Liver (tissue), 9 donors: ENCODE data around the gene PTPRN. TPM values are rescaled to one million over a fixed set of nuclear protein-coding genes. Genes with fewer than 3 reads are reported as not detected.
A peak's percentile ranks its signal among the peaks of the same experiment; 100 is the strongest.

Source experiments
- DNase-seq: peaks from one replicate; pipeline ENCODE4 v3.0.0-alpha.2; 2017; ENCODE audit warnings: low spot score
- H3K27ac ChIP-seq, 2 donors: one replicate each; pipeline ENCODE4 v1.7.0; 2013; ENCODE audit warnings: inconsistent platforms in 2 of 2, low read length in 2 of 2, control low read depth in 1 of 2, low read depth in 1 of 2, mild to moderate bottlenecking in 1 of 2
- H3K27me3 ChIP-seq, 4 donors: one replicate each; pipeline versions ENCODE4 v1.6.1 to v1.7.0; 2013; ENCODE audit warnings: low read length in 3 of 4, inconsistent platforms in 1 of 4, mild to moderate bottlenecking in 1 of 4, moderate library complexity in 1 of 4; ENCODE audit not compliant: control insufficient read depth in 4 of 4, insufficient read depth in 4 of 4
- H3K36me3 ChIP-seq, 4 donors: one replicate each; pipeline versions ENCODE4 v1.6.1 to v1.7.0; 2013; ENCODE audit warnings: low read length in 3 of 4, mild to moderate bottlenecking in 3 of 4, low read depth in 1 of 4, moderate library complexity in 1 of 4; ENCODE audit not compliant: control insufficient read depth in 4 of 4, insufficient read depth in 3 of 4
- H3K4me1 ChIP-seq, 4 donors: one replicate each; pipeline versions ENCODE4 v1.6.1 to v1.7.0; 2013; ENCODE audit warnings: low read length in 3 of 4, mild to moderate bottlenecking in 3 of 4, moderate library complexity in 1 of 4; ENCODE audit not compliant: control insufficient read depth in 4 of 4, insufficient read depth in 4 of 4
- H3K4me3 ChIP-seq, 3 donors: one replicate each; pipeline versions ENCODE4 v1.6.1 to v1.7.0; 2013; ENCODE audit warnings: low read length in 3 of 3, control low read depth in 1 of 3, low read depth in 1 of 3, mild to moderate bottlenecking in 1 of 3
- H3K9ac ChIP-seq, 2 donors: one replicate each; pipeline ENCODE4 v1.7.0; 2013; ENCODE audit warnings: low read length in 2 of 2, mild to moderate bottlenecking in 2 of 2, moderate library complexity in 2 of 2, control low read depth in 1 of 2, low read depth in 1 of 2
- H3K9me3 ChIP-seq, 4 donors: one replicate each; pipeline versions ENCODE4 v1.6.1 to v1.7.0; 2013; ENCODE audit warnings: low read length in 3 of 4; ENCODE audit not compliant: control insufficient read depth in 4 of 4
- CTCF ChIP-seq: fragments of 150-350 bp; IDR thresholded peaks from 2 replicates; pipeline ENCODE4 v1.5.1; 2017; ENCODE audit warnings: improper control_type of control experiment, low read depth, low read length; ENCODE audit not compliant: missing input control
- EGR1 ChIP-seq, 2 donors: IDR thresholded peaks; 2 replicates each; pipeline ENCODE4 v1.6.1; 2016 to 2018; ENCODE audit warnings: antibody characterized with exemption in 2 of 2, low read depth in 2 of 2
- FOXA1 ChIP-seq: IDR thresholded peaks from 2 replicates; pipeline ENCODE4 v1.6.1; 2016; ENCODE audit warnings: antibody characterized with exemption
- HNF4A ChIP-seq, 2 donors: conservative IDR thresholded peaks; 2 replicates each; pipeline ENCODE4 v1.6.1; 2016; ENCODE audit warnings: antibody characterized with exemption in 2 of 2, mild to moderate bottlenecking in 2 of 2
- NR2F2 ChIP-seq: IDR thresholded peaks from 2 replicates; pipeline ENCODE4 v1.6.1; 2016; ENCODE audit warnings: antibody characterized with exemption
- RAD21 ChIP-seq, 2 donors: IDR thresholded peaks; 2 replicates each; pipeline ENCODE4 v1.6.1; 2016; ENCODE audit warnings: antibody characterized with exemption in 2 of 2, mild to moderate bottlenecking in 2 of 2
- REST ChIP-seq: IDR thresholded peaks from 2 replicates; pipeline ENCODE4 v1.6.1; 2016; ENCODE audit warnings: antibody characterized with exemption, mild to moderate bottlenecking
- SP1 ChIP-seq: IDR thresholded peaks from 2 replicates; pipeline ENCODE4 v1.6.1; 2018; ENCODE audit warnings: antibody characterized with exemption, mild to moderate bottlenecking
- TAF1 ChIP-seq: conservative IDR thresholded peaks from 2 replicates; pipeline ENCODE4 v1.6.1; 2016; ENCODE audit warnings: antibody characterized with exemption, mild to moderate bottlenecking
- YY1 ChIP-seq: IDR thresholded peaks from 2 replicates; pipeline ENCODE4 v1.6.1; 2016; ENCODE audit warnings: antibody characterized with exemption, mild to moderate bottlenecking
- ZBTB33 ChIP-seq: IDR thresholded peaks from 2 replicates; pipeline ENCODE4 v1.6.1; 2016; ENCODE audit warnings: antibody characterized with exemption
- WGBS: extraction: QIAGEN DNeasy Blood & Tissue Kit; methylation state at CpG from one replicate; pipeline ENCODE4 v1.1.7; 2013; 5-methylcytosine and 5-hydroxymethylcytosine counted together
- polyA plus RNA-seq, 2 donors: library from polyadenylated mRNA; stranded (reverse) in 1 of 2; unstranded in 1 of 2; fragments of 200-250 nt in 1 of 2; fragments of >200 nt in 1 of 2; fragmentation: Nextera tagmentation in 1 of 2; extraction: Ambion mirVana in 1 of 2; gene quantifications; one replicate each; pipeline versions ENCODE4 v1.2.1 to v1.2.3, GENCODE V29; 2013 to 2015
- total RNA-seq, 2 donors: library from RNA; depleted of rRNA; stranded (reverse); fragments of >200 nt; gene quantifications; one replicate each; pipeline ENCODE4 v1.2.3, GENCODE V29; 2014
- donor health status: healthy.
- donor health status: healthy.
- donor health status: healthy.
- donor health status: healthy.
- donor health status: healthy.

PTPRN gene
- total and polyA plus RNA-seq, 4 donors, result 2.2 TPM; not detected in 3

GRCh38 chr2:219296631-219297391 lies 12.4 kb downstream of the PTPRN start:
- no peaks in the 10 kb centered on the region for H3K9me3 ChIP-seq
- H3K27ac ChIP-seq, result no peak overlapping the region
- peak; percentile 33 for DNase-seq
- no peak for TF ChIP-seq RAD21 (IDR thresholded peaks at IDR 0.05)
- TF ChIP-seq ZBTB33, result no peak
- TF ChIP-seq FOXA1, result no peak
- TF ChIP-seq SP1, result no peak
- no peak for TF ChIP-seq HNF4A (conservative IDR thresholded peaks at IDR 0.05)
- no peak for TF ChIP-seq NR2F2
- TF ChIP-seq YY1, result no peak
- H3K36me3 ChIP-seq, result no peaks in the 10 kb centered on the region
- H3K4me3 ChIP-seq, result no peak overlapping the region
- peaks cover 0 to 8% (median 5%) of the 10 kb centered on the region in 4 donors for H3K4me1 ChIP-seq
- WGBS, result 86% methylated on average over 25 of the region's 25 CpGs
- no peak overlapping the region for H3K9ac ChIP-seq
- H3K27me3 ChIP-seq, result no peaks in the 10 kb centered on the region

- 87% methylated on average over 14 of the region's 14 CpGs for WGBS
- peak; percentile 34 for DNase-seq
These were observed 13.1 kb downstream of the PTPRN start for GRCh38 chr2:219296142-219296541.

GRCh38 chr2:219294356-219295351 lies 14.5 kb downstream of the PTPRN start:
- TF ChIP-seq EGR1 (IDR thresholded peaks at IDR 0.05; ENCODE audit: low read depth in 2 of 2) (peak; percentile 46 to 54), CTCF (peak; percentile 98), HNF4A (conservative IDR thresholded peaks at IDR 0.05) (no peak), ZBTB33 (no peak), SP1 (peak; percentile 21), RAD21 (IDR thresholded peaks at IDR 0.05) (peak; percentile 72 to 82), REST (peak; percentile 41)
- peak overlapping the region in 1 of 2 donors; percentile 39 for H3K27ac ChIP-seq
- H3K9ac ChIP-seq, result peak overlapping the region in 1 of 2 donors; percentile 50
- no peaks in the 10 kb centered on the region for H3K27me3 ChIP-seq
- 11% methylated on average over 67 of the region's 67 CpGs for WGBS
- peaks cover 0 to 8% (median 5%) of the 10 kb centered on the region in 4 donors for H3K4me1 ChIP-seq
- H3K4me3 ChIP-seq, result peak overlapping the region; percentile 28 to 66 (median 57)
- DNase-seq, result peak; percentile 94
- no peaks in the 10 kb centered on the region for H3K36me3 ChIP-seq
- no peaks in the 10 kb centered on the region for H3K9me3 ChIP-seq

More at GRCh38 chr2:219296142-219296541, 13.1 kb downstream of the PTPRN start:
- Histone ChIP-seq H3K9me3 (no peaks in the 10 kb centered on the region), H3K27me3 (no peaks in the 10 kb centered on the region), H3K4me1 (peaks cover 0 to 8% (median 5%) of the 10 kb centered on the region in 4 donors), H3K9ac (no peak overlapping the region), H3K27ac (no peak overlapping the region), H3K36me3 (no peaks in the 10 kb centered on the region), H3K4me3 (no peak overlapping the region)
- no peak for TF ChIP-seq RAD21 (IDR thresholded peaks at IDR 0.05)
- no peak for TF ChIP-seq NR2F2
- no peak for TF ChIP-seq TAF1
